GM23338 (cell line): Measurements from ENCODE around the gene TBC1D9.

Experiments used
- CREB1 ChIP-seq: fragments of 250-450 bp; sonication (Bioruptor Pico); IDR thresholded peaks from 2 replicates; pipeline ENCODE4 v1.5.0; 2020; ENCODE audit warnings: low read depth, mild to moderate bottlenecking, moderate library complexity
- CTCF ChIP-seq, 2 experiments: fragments of 200-600 bp in 1 of 2; sonication (generic) in 1 of 2; conservative IDR thresholded peaks; 2 replicates each; pipeline versions ENCODE4 v1.5.1 to v1.6.1; 2016 to 2017; ENCODE audit warnings: antibody characterized with exemption in 2 of 2, low read depth in 2 of 2, mild to moderate bottlenecking in 2 of 2, moderate library complexity in 1 of 2
- EZH2 ChIP-seq: fragments of 200-600 bp; sonication (generic); IDR thresholded peaks from one replicate; pipeline ENCODE4 v1.8.0; 2017; ENCODE audit warnings: antibody characterized with exemption, mild to moderate bottlenecking, low read depth; ENCODE audit not compliant: unreplicated experiment
- EZH2phosphoT487 ChIP-seq: fragments of 200-600 bp; sonication (generic); IDR thresholded peaks from one replicate; pipeline ENCODE4 v1.8.1; 2018; ENCODE audit warnings: antibody characterized with exemption; ENCODE audit not compliant: unreplicated experiment
- JUNB ChIP-seq: IDR thresholded peaks from one replicate; pipeline ENCODE4 v1.6.1; 2016; ENCODE audit warnings: antibody characterized with exemption; ENCODE audit not compliant: unreplicated experiment
- NANOG ChIP-seq: IDR thresholded peaks from 2 replicates; pipeline ENCODE4 v1.6.1; 2016; ENCODE audit warnings: antibody characterized with exemption, borderline replicate concordance
- POLR2AphosphoS5 ChIP-seq: IDR thresholded peaks from 2 replicates; pipeline ENCODE4 v1.6.1; 2016; ENCODE audit warnings: antibody characterized with exemption, low read depth
- REST ChIP-seq: IDR thresholded peaks from one replicate; pipeline ENCODE4 v1.6.1; 2018; ENCODE audit warnings: antibody characterized with exemption; ENCODE audit not compliant: unreplicated experiment
- STAT1 ChIP-seq: IDR thresholded peaks from one replicate; pipeline ENCODE4 v1.6.1; 2016; ENCODE audit warnings: antibody characterized with exemption; ENCODE audit not compliant: unreplicated experiment
- ZNF114 ChIP-seq: fragments of 250-450 bp; sonication (Bioruptor Pico); IDR thresholded peaks from 2 replicates; pipeline ENCODE4 v1.5.0; 2020; ENCODE audit warnings: mild to moderate bottlenecking, moderate library complexity
- ZNF331 ChIP-seq: fragments of 250-450 bp; sonication (Bioruptor Pico); IDR thresholded peaks from 2 replicates; pipeline ENCODE4 v1.5.0; 2020; ENCODE audit warnings: low read depth, mild to moderate bottlenecking, moderate library complexity
- TF ChIP-seq, protein P1 (sequence below): IDR thresholded peaks from 2 replicates; pipeline ENCODE4 v1.6.1; 2016; ENCODE audit warnings: antibody characterized with exemption
- TF ChIP-seq, protein P2 (sequence below): fragments of 250-450 bp; sonication (Bioruptor Pico); IDR thresholded peaks from 2 replicates; pipeline ENCODE4 v1.5.0; 2020; ENCODE audit warnings: mild to moderate bottlenecking, moderate library complexity

- TF ChIP-seq CTCF (conservative IDR thresholded peaks at IDR 0.05; ENCODE audit: low read depth in 2 of 2) (peak; percentile 38 to 45), REST (no peak), JUNB (no peak), EZH2 (no peak), ZNF114 (no peak), POLR2AphosphoS5 (no peak), CREB1 (CRISPR knock-in tag) (no peak), EZH2phosphoT487 (no peak), NANOG (no peak), ZNF331 (CRISPR knock-in tag) (no peak), STAT1 (no peak)
- TF ChIP-seq, protein P1, sequence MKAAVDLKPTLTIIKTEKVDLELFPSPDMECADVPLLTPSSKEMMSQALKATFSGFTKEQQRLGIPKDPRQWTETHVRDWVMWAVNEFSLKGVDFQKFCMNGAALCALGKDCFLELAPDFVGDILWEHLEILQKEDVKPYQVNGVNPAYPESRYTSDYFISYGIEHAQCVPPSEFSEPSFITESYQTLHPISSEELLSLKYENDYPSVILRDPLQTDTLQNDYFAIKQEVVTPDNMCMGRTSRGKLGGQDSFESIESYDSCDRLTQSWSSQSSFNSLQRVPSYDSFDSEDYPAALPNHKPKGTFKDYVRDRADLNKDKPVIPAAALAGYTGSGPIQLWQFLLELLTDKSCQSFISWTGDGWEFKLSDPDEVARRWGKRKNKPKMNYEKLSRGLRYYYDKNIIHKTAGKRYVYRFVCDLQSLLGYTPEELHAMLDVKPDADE, result no peak
- TF ChIP-seq, protein P2, sequence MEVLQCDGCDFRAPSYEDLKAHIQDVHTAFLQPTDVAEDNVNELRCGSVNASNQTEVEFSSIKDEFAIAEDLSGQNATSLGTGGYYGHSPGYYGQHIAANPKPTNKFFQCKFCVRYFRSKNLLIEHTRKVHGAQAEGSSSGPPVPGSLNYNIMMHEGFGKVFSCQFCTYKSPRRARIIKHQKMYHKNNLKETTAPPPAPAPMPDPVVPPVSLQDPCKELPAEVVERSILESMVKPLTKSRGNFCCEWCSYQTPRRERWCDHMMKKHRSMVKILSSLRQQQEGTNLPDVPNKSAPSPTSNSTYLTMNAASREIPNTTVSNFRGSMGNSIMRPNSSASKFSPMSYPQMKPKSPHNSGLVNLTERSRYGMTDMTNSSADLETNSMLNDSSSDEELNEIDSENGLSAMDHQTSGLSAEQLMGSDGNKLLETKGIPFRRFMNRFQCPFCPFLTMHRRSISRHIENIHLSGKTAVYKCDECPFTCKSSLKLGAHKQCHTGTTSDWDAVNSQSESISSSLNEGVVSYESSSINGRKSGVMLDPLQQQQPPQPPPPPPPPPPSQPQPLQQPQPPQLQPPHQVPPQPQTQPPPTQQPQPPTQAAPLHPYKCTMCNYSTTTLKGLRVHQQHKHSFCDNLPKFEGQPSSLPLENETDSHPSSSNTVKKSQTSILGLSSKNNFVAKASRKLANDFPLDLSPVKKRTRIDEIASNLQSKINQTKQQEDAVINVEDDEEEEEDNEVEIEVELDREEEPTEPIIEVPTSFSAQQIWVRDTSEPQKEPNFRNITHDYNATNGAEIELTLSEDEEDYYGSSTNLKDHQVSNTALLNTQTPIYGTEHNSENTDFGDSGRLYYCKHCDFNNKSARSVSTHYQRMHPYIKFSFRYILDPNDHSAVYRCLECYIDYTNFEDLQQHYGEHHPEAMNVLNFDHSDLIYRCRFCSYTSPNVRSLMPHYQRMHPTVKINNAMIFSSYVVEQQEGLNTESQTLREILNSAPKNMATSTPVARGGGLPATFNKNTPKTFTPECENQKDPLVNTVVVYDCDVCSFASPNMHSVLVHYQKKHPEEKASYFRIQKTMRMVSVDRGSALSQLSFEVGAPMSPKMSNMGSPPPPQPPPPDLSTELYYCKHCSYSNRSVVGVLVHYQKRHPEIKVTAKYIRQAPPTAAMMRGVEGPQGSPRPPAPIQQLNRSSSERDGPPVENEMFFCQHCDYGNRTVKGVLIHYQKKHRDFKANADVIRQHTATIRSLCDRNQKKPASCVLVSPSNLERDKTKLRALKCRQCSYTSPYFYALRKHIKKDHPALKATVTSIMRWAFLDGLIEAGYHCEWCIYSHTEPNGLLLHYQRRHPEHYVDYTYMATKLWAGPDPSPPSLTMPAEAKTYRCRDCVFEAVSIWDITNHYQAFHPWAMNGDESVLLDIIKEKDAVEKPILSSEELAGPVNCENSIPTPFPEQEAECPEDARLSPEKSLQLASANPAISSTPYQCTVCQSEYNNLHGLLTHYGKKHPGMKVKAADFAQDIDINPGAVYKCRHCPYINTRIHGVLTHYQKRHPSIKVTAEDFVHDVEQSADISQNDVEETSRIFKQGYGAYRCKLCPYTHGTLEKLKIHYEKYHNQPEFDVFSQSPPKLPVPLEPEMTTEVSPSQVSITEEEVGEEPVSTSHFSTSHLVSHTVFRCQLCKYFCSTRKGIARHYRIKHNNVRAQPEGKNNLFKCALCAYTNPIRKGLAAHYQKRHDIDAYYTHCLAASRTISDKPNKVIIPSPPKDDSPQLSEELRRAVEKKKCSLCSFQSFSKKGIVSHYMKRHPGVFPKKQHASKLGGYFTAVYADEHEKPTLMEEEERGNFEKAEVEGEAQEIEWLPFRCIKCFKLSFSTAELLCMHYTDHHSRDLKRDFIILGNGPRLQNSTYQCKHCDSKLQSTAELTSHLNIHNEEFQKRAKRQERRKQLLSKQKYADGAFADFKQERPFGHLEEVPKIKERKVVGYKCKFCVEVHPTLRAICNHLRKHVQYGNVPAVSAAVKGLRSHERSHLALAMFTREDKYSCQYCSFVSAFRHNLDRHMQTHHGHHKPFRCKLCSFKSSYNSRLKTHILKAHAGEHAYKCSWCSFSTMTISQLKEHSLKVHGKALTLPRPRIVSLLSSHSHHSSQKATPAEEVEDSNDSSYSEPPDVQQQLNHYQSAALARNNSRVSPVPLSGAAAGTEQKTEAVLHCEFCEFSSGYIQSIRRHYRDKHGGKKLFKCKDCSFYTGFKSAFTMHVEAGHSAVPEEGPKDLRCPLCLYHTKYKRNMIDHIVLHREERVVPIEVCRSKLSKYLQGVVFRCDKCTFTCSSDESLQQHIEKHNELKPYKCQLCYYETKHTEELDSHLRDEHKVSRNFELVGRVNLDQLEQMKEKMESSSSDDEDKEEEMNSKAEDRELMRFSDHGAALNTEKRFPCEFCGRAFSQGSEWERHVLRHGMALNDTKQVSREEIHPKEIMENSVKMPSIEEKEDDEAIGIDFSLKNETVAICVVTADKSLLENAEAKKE (CRISPR knock-in tag), result no peak
Observed at GRCh38 chr4:140609548-140610425, 146.4 kb downstream of the TBC1D9 start.
